Activated CD8-positive, alpha-beta memory T cell treated with anti-CD3 and anti-CD28 coated beads for 48 hours (primary cell): ENCODE data around the gene SS18L1.
"Not testable (repeated sequence)": the region's sequence is repeated elsewhere in the genome, so short reads cannot be mapped to it uniquely, and the experiment has no call there.

Experiments
- DNase-seq, 3 experiments: peaks; one replicate each; pipeline ENCODE4 v3.0.0-alpha.2; 2020; ENCODE audit warnings: low read depth in 2 of 3, low spot score in 2 of 3

The SS18L1 gene

GRCh38 chr20:62143081-62143956 is at the start of gene SS18L1, which contains the start of gene PSMA7:
TSS of gene SS18L1 (plus strand) at chr20:62143769. CDS start at chr20:62143821, 52 bp downstream.
TSS of gene PSMA7 (minus strand) at chr20:62143394. CDS start at chr20:62143303, 91 bp downstream.
- DNase-seq = peak; percentile 63 to 79 (median 71)

GRCh38 chr20:62096421-62097380 is 46.9 kb upstream of the SS18L1 start:
- no peak for DNase-seq

GRCh38 chr20:62097881-62098407 is 45.6 kb upstream of the SS18L1 start:
- no peak for DNase-seq

GRCh38 chr20:62101078-62101477 is 42.5 kb upstream of the SS18L1 start:
- DNase-seq = no peak

GRCh38 chr20:62103508-62104233 is 39.9 kb upstream of the SS18L1 start:
- DNase-seq = no peak

- DNase-seq = no peak
These were observed 39.3 kb upstream of the SS18L1 start for GRCh38 chr20:62104234-62104789.

- DNase-seq = no peak
These were observed 38.7 kb upstream of the SS18L1 start for GRCh38 chr20:62104791-62105345.

GRCh38 chr20:62105592-62105991 is 38.0 kb upstream of the SS18L1 start:
- no peak for DNase-seq

GRCh38 chr20:62111148-62111547 is 32.4 kb upstream of the SS18L1 start:
- no peak for DNase-seq

- DNase-seq = no peak
These were observed 31.2 kb upstream of the SS18L1 start for GRCh38 chr20:62112368-62112767.

- DNase-seq = no peak
These were observed 28.7 kb upstream of the SS18L1 start for GRCh38 chr20:62114894-62115293.

GRCh38 chr20:62115800-62116407 is 27.7 kb upstream of the SS18L1 start:
- DNase-seq = not testable (repeated sequence)

GRCh38 chr20:62116558-62117361 is 26.8 kb upstream of the SS18L1 start:
- DNase-seq = no peak

- no peak for DNase-seq
These were observed 26.3 kb upstream of the SS18L1 start for GRCh38 chr20:62117362-62117646.

- no peak for DNase-seq
These were observed 25.9 kb upstream of the SS18L1 start for GRCh38 chr20:62117658-62118057.

GRCh38 chr20:62118113-62119043 is 25.2 kb upstream of the SS18L1 start:
- no peak for DNase-seq

- DNase-seq = no peak
These were observed 24.5 kb upstream of the SS18L1 start for GRCh38 chr20:62119115-62119514.
